Epithelial cell of proximal tubule (primary cell): ENCODE results near the gene STX5. TPM values are rescaled to one million over a fixed set of nuclear protein-coding genes. Genes with fewer than 3 reads are reported as not detected.

Experiments
- DNase-seq: peaks from one replicate; pipeline ENCODE4 v3.0.0-alpha.2; 2011; ENCODE audit warnings: low read depth
- H3K4me3 ChIP-seq: 2 replicates; pipeline ENCODE4 v1.5.1; 2011; ENCODE audit warnings: low read depth, mild to moderate bottlenecking, low read length
- CTCF ChIP-seq: conservative IDR thresholded peaks from 2 replicates; pipeline ENCODE4 v1.5.1; 2012; ENCODE audit warnings: low read depth, mild to moderate bottlenecking, low read length
- total RNA-seq: library from RNA; depleted of rRNA; stranded (reverse); fragments of >200 nt; gene quantifications from 2 replicates; pipeline ENCODE4 v1.2.3, GENCODE V29; 2015

STX5 gene
- total RNA-seq, 1 donor from 2014 or later, result 21.2 TPM

GRCh38 chr11:62788991-62789390, 42.9 kb downstream of the STX5 start:
- no peak overlapping the region for H3K4me3 ChIP-seq
- no peak for TF ChIP-seq CTCF
- DNase-seq, result no peak

DNA sequence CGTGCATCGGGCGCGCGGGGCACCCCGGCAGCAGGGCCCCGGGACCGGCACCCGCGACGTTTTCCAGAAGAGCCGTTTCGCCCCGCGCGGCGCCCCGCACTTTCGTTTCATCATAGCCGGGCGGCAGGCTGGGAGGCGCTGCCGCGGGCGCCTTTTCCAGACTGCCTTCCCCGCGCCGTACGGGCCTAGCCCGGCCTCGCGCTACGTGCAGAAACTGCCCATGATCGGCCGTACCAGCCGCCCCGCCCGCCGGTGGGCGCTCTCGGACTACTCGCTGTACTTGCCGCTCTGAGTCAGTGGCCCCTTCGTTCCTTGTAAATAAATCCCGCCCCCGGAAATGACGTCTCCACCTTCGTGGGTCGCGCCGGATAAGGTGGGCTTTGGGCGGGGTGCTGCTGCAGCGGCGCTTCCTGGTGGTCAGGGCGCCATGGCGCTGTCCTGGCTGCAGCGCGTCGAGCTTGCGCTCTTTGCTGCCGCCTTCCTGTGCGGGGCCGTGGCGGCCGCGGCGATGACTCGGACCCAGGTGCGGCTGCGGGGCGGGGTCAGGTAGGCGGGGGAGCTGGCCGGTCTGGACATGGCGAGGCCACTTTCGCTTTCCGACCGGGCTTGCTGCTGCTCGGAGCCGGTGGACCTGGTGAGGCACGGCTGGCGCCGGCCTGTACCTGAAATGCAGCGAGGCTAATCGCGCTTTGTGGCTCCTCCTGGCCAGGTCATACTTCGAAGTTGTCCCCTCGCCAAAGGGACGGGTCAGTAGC, 44.7 kb downstream of the STX5 start, which contains the start of gene TMEM179B:
TMEM179B (plus strand) TSS at position 398 of the 755 bp plus-strand sequence; CDS start at position 428, 30 bp downstream.
- H3K4me3 ChIP-seq, result peak within 1 kb of the TSS; percentile 93
- peak; percentile 63 for TF ChIP-seq CTCF
- peak; percentile 69 for DNase-seq

- TF ChIP-seq CTCF, result peak; percentile 93
- H3K4me3 ChIP-seq, result peak overlapping the region; percentile 93
- DNase-seq, result no peak
Measured at GRCh38 chr11:62786318-62787004, 45.4 kb downstream of the STX5 start.

GRCh38 chr11:62782753-62783152, 49.1 kb downstream of the STX5 start:
- TF ChIP-seq CTCF, result no peak
- no peak for DNase-seq
- H3K4me3 ChIP-seq, result no peak overlapping the region

DNA sequence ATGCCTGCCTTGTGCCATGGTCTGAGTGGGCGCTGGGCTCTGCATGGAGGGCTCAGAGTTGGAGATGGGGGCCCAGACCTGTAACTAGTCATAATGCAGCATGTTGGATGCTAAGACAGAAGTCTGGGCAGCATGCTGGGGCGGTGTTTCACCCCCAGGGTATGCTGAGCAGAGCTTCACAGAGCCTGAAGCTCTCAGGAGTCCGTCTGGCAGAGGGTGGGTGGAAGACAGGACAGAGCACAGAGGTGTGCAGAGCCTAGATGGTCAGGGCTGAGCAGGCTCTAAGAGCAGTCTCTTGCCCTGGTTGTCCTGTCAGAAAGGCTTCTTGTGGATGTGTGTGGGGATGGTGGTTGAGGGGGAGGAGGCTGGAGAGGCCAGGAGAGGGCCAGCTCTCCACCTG, 53.4 kb downstream of the STX5 start:
- DNase-seq, result no peak
- TF ChIP-seq CTCF, result no peak

GRCh38 chr11:62777389-62777788, 54.5 kb downstream of the STX5 start:
- DNase-seq, result no peak
- H3K4me3 ChIP-seq, result no peak overlapping the region
- TF ChIP-seq CTCF, result no peak

More for the DNA sequence above, 53.4 kb downstream of the STX5 start:
- H3K4me3 ChIP-seq, result no peak overlapping the region
